GM21529 (cell line): ENCODE measurements around the gene DNAH2.
"Not testable (repeated sequence)": the region's sequence is repeated elsewhere in the genome, so short reads cannot be mapped to it uniquely, and the experiment has no call there.

ENCODE experiments used
- ATAC-seq: cut with Tn5 transposase; IDR thresholded peaks from one replicate; pipeline ENCODE4 v1.9.1; 2021; ENCODE audit not compliant: unreplicated experiment

Gene DNAH2

GRCh38 chr17:7769854-7770253 lies 52.3 kb downstream of the DNAH2 start:
- ATAC-seq = no peak

- ATAC-seq = no peak
Measured at GRCh38 chr17:7774055-7774521, 56.5 kb downstream of the DNAH2 start.

- no peak for ATAC-seq
Measured at GRCh38 chr17:7775051-7775450, 57.5 kb downstream of the DNAH2 start.

GRCh38 chr17:7777017-7777416 lies 59.5 kb downstream of the DNAH2 start:
- no peak for ATAC-seq

GRCh38 chr17:7780736-7781135 lies 63.2 kb downstream of the DNAH2 start:
- no peak for ATAC-seq

- ATAC-seq = no peak
Measured at GRCh38 chr17:7781429-7781828, 63.9 kb downstream of the DNAH2 start.

GRCh38 chr17:7782240-7782639 lies 64.7 kb downstream of the DNAH2 start:
- no peak for ATAC-seq

GRCh38 chr17:7786866-7787265 lies 69.3 kb downstream of the DNAH2 start:
- no peak for ATAC-seq

- ATAC-seq = no peak
Measured at GRCh38 chr17:7789131-7789530, 71.6 kb downstream of the DNAH2 start.

- ATAC-seq = no peak
Measured at GRCh38 chr17:7790150-7790549, 72.6 kb downstream of the DNAH2 start.

GRCh38 chr17:7792611-7793010 lies 75.1 kb downstream of the DNAH2 start:
- no peak for ATAC-seq

- no peak for ATAC-seq
Measured at GRCh38 chr17:7794075-7794663, 76.6 kb downstream of the DNAH2 start.

GRCh38 chr17:7797976-7798375 lies 80.4 kb downstream of the DNAH2 start:
- no peak for ATAC-seq

GRCh38 chr17:7798839-7799238 lies 81.3 kb downstream of the DNAH2 start:
- no peak for ATAC-seq

- ATAC-seq = no peak
Measured at GRCh38 chr17:7803981-7804380, 86.4 kb downstream of the DNAH2 start.

GRCh38 chr17:7806587-7806986 lies 89.0 kb downstream of the DNAH2 start:
- no peak for ATAC-seq

GRCh38 chr17:7807206-7807605 lies 89.7 kb downstream of the DNAH2 start:
- no peak for ATAC-seq

GRCh38 chr17:7809086-7809790 lies 91.7 kb downstream of the DNAH2 start:
- ATAC-seq = no peak

- not testable (repeated sequence) for ATAC-seq
Measured at GRCh38 chr17:7809791-7810343, 92.3 kb downstream of the DNAH2 start.

- ATAC-seq = no peak
Measured at GRCh38 chr17:7811251-7811650, 93.7 kb downstream of the DNAH2 start.

GRCh38 chr17:7814969-7815368 lies 97.4 kb downstream of the DNAH2 start:
- ATAC-seq = no peak

- no peak for ATAC-seq
Measured at GRCh38 chr17:7816926-7817642, 99.5 kb downstream of the DNAH2 start.
